ENCODE data around the gene ROR2. TPM values are rescaled to one million over a fixed set of nuclear protein-coding genes. Genes with fewer than 3 reads are reported as not detected.

ROR2 gene
- total and polyA plus RNA-seq, 2 experiments from 2014 or later = 7.1 to 12.9 TPM

DNA sequence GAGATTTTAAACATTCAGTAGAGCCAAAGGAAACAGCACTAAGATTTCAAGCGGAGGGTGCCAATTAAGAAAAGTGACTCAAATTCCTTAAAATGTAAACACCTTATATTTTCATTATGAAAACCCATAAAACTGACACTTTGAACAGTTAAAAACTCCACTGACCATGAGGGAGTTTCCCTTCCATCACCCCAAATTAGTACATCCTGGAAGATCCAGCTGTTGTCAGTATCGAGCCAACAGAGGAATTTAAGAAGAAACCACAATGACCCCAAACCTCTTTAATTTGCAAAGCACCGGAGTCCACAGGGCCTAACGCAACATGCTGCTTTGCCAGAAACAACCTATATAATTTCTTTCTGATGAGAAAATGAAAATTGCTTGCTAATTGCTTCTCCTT is 41.3 kb downstream of the ROR2 start:
- H3K9me3 ChIP-seq (ENCODE audit: low read depth) = no peaks in the 10 kb centered on the region
- no peaks in the 10 kb centered on the region for H3K9me2 ChIP-seq (ENCODE audit: insufficient read depth)
- H3F3A ChIP-seq (ENCODE audit: insufficient read depth) = no peaks in the 10 kb centered on the region
- no peak overlapping the region for H3K27ac ChIP-seq
- no peak overlapping the region for H3K4me3 ChIP-seq
- DNase-seq = no peak
- H4K20me1 ChIP-seq (ENCODE audit: insufficient read depth) = no peaks in the 10 kb centered on the region
- H3K4me1 ChIP-seq (ENCODE audit: insufficient read depth) = peaks cover 5% of the 10 kb centered on the region; the same call in 1 of the 2 replicates
- H3K27me3 ChIP-seq (replicated peaks; ENCODE audit: insufficient read depth) = no peaks in the 10 kb centered on the region
- H3K4me2 ChIP-seq (ENCODE audit: unreplicated experiment) = no peak overlapping the region
- H2AFZ ChIP-seq = no peak overlapping the region
- H3K36me3 ChIP-seq (ENCODE audit: low read depth) = no peaks in the 10 kb centered on the region
- WGBS, 2 experiments (ENCODE audit: low coverage in 1 of 2, low lambda C conversion rate in 2 of 2, missing lambda C conversion rate in 2 of 2) = 57 to 63% methylated on average over 4 of the region's 4 CpGs
- in situ Hi-C loops (cut with MboI) = no loop called here
- TF ChIP-seq EZH2phosphoT487 (IDR thresholded peaks at IDR 0.05; ENCODE audit: insufficient read depth, low read depth) = no peak
- no peak for TF ChIP-seq EZH2 (IDR thresholded peaks at IDR 0.05; ENCODE audit: insufficient read depth, poor library complexity, severe bottlenecking)
- H3K9ac ChIP-seq = no peak overlapping the region
- H3K79me2 ChIP-seq (ENCODE audit: insufficient read depth) = peaks cover 28% of the 10 kb centered on the region

DNA sequence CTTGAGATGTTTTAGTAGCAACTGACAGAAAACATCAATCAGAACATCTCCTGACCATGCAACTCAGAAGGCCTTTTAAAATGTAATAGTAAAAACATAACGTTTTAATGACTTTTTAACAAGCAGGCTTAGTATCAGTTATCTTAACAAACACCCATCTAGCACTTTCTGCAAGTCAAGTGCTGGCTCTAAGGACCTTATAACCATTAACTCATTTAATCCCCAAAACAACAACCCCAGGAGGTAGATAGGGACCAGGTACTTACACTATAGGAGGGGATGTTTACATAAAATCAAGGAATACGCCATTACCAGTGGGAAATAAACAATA is 41.8 kb downstream of the ROR2 start:
- Histone ChIP-seq H3K9me3 (ENCODE audit: low read depth) (no peaks in the 10 kb centered on the region), H3K27ac (no peak overlapping the region), H3K9ac (no peak overlapping the region), H3K4me1 (ENCODE audit: insufficient read depth) (peaks cover 5% of the 10 kb centered on the region; the same call in 1 of the 2 replicates), H2AFZ (no peak overlapping the region), H4K20me1 (ENCODE audit: insufficient read depth) (no peaks in the 10 kb centered on the region), H3K27me3 (replicated peaks; ENCODE audit: insufficient read depth) (no peaks in the 10 kb centered on the region), H3K9me2 (ENCODE audit: insufficient read depth) (no peaks in the 10 kb centered on the region), H3K79me2 (ENCODE audit: insufficient read depth) (peaks cover 28% of the 10 kb centered on the region), H3K4me2 (ENCODE audit: unreplicated experiment) (no peak overlapping the region), H3K4me3 (no peak overlapping the region), H3K36me3 (ENCODE audit: low read depth) (no peaks in the 10 kb centered on the region), H3F3A (ENCODE audit: insufficient read depth) (no peaks in the 10 kb centered on the region)
- in situ Hi-C loops (cut with MboI) = no loop called here
- 68 to 73% methylated on average over 2 of the region's 2 CpGs for WGBS, 2 experiments (ENCODE audit: low coverage in 1 of 2, low lambda C conversion rate in 2 of 2, missing lambda C conversion rate in 2 of 2)
- TF ChIP-seq EZH2phosphoT487 (IDR thresholded peaks at IDR 0.05; ENCODE audit: insufficient read depth, low read depth) (no peak), EZH2 (IDR thresholded peaks at IDR 0.05; ENCODE audit: insufficient read depth, poor library complexity, severe bottlenecking) (no peak)
- no peak for DNase-seq

DNA sequence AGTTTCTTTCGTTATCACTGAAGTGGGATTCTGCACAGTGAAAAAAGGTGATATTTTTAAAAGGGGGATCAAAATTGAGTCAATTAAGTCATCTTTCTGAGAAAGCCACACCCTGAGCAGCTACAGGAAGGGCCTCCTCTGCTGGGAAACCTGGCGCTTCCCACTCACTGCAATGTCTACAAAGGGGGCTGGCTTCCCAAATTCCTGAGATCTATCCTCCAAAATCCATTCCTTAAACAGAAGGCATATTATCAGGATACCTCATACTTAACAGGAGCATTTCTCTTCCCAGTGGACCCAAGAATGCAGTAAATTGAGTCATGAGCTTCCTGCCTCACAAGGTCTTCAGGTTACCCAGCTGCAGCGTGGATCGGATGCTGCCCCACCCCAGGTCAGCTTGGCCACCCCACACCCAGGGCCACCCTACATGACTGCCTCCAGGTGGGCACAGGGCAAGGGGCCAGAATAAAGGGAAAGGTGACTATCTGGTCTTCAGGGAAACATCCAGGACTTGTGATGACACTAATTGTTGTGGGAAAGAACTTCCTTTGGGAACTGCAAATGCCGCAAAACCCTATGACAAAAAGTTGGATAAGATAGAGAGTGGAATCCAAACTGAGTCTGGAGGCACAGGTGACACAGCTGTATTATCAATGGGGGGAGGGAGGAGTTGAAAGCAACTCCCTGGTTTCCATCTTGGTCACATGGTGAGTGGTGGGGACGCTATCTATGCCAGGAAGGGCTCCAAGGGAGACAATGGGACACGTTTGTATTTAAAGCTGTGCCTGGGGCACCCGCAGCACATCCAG is 42.3 kb downstream of the ROR2 start:
- DNase-seq = no peak
- in situ Hi-C loops (cut with MboI) = no loop called here
- no peak overlapping the region for H3K4me3 ChIP-seq

DNA sequence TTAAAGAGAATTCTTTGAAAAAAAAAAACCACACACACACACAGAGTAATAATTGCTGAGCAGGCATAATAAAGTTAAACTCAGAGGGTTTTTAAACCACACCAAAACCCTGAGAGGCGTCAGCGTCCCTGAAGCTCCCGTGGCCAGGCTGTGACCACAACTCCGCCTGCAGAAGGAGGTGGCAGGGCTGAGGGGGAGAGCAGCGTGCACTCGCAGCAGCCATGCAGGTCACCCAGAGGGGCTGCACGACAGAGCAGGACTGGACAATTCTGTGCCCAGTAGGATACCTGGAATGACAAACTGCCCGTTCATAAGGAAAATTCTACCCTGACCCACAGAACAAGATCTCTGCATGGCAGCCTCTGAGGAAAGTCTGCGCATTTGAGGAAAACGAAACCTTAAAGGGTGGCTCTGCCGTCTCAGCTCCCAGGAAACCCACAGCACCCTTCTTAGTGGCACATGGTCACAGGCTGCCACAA is 44.0 kb downstream of the ROR2 start:
- Histone ChIP-seq H3K4me2 (ENCODE audit: unreplicated experiment) (no peak overlapping the region), H3K27me3 (replicated peaks; ENCODE audit: insufficient read depth) (no peaks in the 10 kb centered on the region), H3K4me3 (no peak overlapping the region), H3K9me2 (ENCODE audit: insufficient read depth) (no peaks in the 10 kb centered on the region), H3K4me1 (ENCODE audit: insufficient read depth) (peaks cover 5% of the 10 kb centered on the region; the same call in 1 of the 2 replicates), H3K79me2 (ENCODE audit: insufficient read depth) (peaks cover 28% of the 10 kb centered on the region), H4K20me1 (ENCODE audit: insufficient read depth) (no peaks in the 10 kb centered on the region), H3K9ac (no peak overlapping the region), H3K27ac (no peak overlapping the region), H3K9me3 (ENCODE audit: low read depth) (no peaks in the 10 kb centered on the region), H3K36me3 (ENCODE audit: low read depth) (no peaks in the 10 kb centered on the region), H2AFZ (no peak overlapping the region), H3F3A (ENCODE audit: insufficient read depth) (no peaks in the 10 kb centered on the region)
- DNase-seq = no peak
- TF ChIP-seq EZH2 (IDR thresholded peaks at IDR 0.05; ENCODE audit: insufficient read depth, poor library complexity, severe bottlenecking) (no peak), EZH2phosphoT487 (IDR thresholded peaks at IDR 0.05; ENCODE audit: insufficient read depth, low read depth) (no peak)
- in situ Hi-C loops (cut with MboI) = no loop called here
- 89 to 91% methylated on average over 11 of the region's 11 CpGs for WGBS, 2 experiments (ENCODE audit: low coverage in 1 of 2, low lambda C conversion rate in 2 of 2, missing lambda C conversion rate in 2 of 2)

More for the DNA sequence above, 42.3 kb downstream of the ROR2 start:
- no peak overlapping the region for H3K4me2 ChIP-seq (ENCODE audit: unreplicated experiment)
- no peaks in the 10 kb centered on the region for H3K36me3 ChIP-seq (ENCODE audit: low read depth)
- no peak overlapping the region for H3K27ac ChIP-seq
- peaks cover 28% of the 10 kb centered on the region for H3K79me2 ChIP-seq (ENCODE audit: insufficient read depth)
- H2AFZ ChIP-seq = no peak overlapping the region
- no peaks in the 10 kb centered on the region for H3K9me2 ChIP-seq (ENCODE audit: insufficient read depth)
- no peaks in the 10 kb centered on the region for H3K9me3 ChIP-seq (ENCODE audit: low read depth)
- TF ChIP-seq EZH2phosphoT487 (IDR thresholded peaks at IDR 0.05; ENCODE audit: insufficient read depth, low read depth) (no peak), EZH2 (IDR thresholded peaks at IDR 0.05; ENCODE audit: insufficient read depth, poor library complexity, severe bottlenecking) (no peak)
- WGBS, 2 experiments (ENCODE audit: low coverage in 1 of 2, low lambda C conversion rate in 2 of 2, missing lambda C conversion rate in 2 of 2) = 75 to 77% methylated on average over 8 of the region's 8 CpGs
- H4K20me1 ChIP-seq (ENCODE audit: insufficient read depth) = no peaks in the 10 kb centered on the region
- no peaks in the 10 kb centered on the region for H3K27me3 ChIP-seq (replicated peaks; ENCODE audit: insufficient read depth)
- H3F3A ChIP-seq (ENCODE audit: insufficient read depth) = no peaks in the 10 kb centered on the region
- H3K9ac ChIP-seq = no peak overlapping the region
- peaks cover 5% of the 10 kb centered on the region; the same call in 1 of the 2 replicates for H3K4me1 ChIP-seq (ENCODE audit: insufficient read depth)

All from GM23248 (cell line).